Sigmoid colon (tissue), 3 donors: ENCODE measurements around the gene NARS2.

Experiments
- CTCF ChIP-seq, 4 experiments: fragments of 450-650 bp in 3 of 4; fragments of 200-600 bp in 1 of 4; IDR thresholded peaks; one replicate each; pipeline ENCODE4 v1.5.1; 2016 to 2019; ENCODE audit warnings: antibody characterized with exemption in 4 of 4, mild to moderate bottlenecking in 3 of 4, moderate library complexity in 2 of 4
- POLR2A ChIP-seq, 2 donors: fragments of 450-650 bp; IDR thresholded peaks; one replicate each; pipeline ENCODE4 v1.6.1; 2016; ENCODE audit warnings: antibody characterized with exemption in 2 of 2, mild to moderate bottlenecking in 2 of 2, moderate library complexity in 2 of 2

- TF ChIP-seq CTCF (IDR thresholded peaks at IDR 0.05) (peak in 1 of 4 experiments; percentile 18), POLR2A (IDR thresholded peaks at IDR 0.05) (no peak)
Observed at GRCh38 chr11:78586452-78587046, 11.9 kb upstream of the NARS2 start.
